Loucy (cell line): ENCODE results near the gene PRELID1.
"Not testable (repeated sequence)": the region's sequence is repeated elsewhere in the genome, so short reads cannot be mapped to it uniquely, and the experiment has no call there.

Experiments used
- H2AFZ ChIP-seq: fragments of 200-600 bp; sonication (generic); 2 replicates; pipeline ENCODE4 v1.6.0; 2016; ENCODE audit warnings: antibody characterized with exemption, mild to moderate bottlenecking, low read length, moderate library complexity
- H3F3A ChIP-seq: fragments of 200-600 bp; 2 replicates; pipeline ENCODE4 v1.6.0; 2016; ENCODE audit warnings: antibody characterized with exemption, low read depth, mild to moderate bottlenecking
- H3K27me3 ChIP-seq: fragments of 200-600 bp; sonication (generic); 2 replicates; pipeline ENCODE4 v1.6.1; 2014; ENCODE audit warnings: low read length, mild to moderate bottlenecking; ENCODE audit not compliant: insufficient read depth, poor library complexity, severe bottlenecking
- H3K36me3 ChIP-seq: fragments of 200-600 bp; sonication (generic); 2 replicates; pipeline ENCODE4 v1.6.1; 2016; ENCODE audit warnings: low read length; ENCODE audit not compliant: insufficient read depth
- H3K4me1 ChIP-seq: fragments of 200-600 bp; sonication (generic); 2 replicates; pipeline ENCODE4 v1.5.1; 2014; ENCODE audit warnings: low read length, mild to moderate bottlenecking; ENCODE audit not compliant: insufficient read depth, poor library complexity, severe bottlenecking
- H3K4me2 ChIP-seq: fragments of 200-600 bp; sonication (generic); 2 replicates; pipeline ENCODE4 v1.6.0; 2014; ENCODE audit warnings: antibody characterized with exemption, low read length, low read depth, mild to moderate bottlenecking; ENCODE audit not compliant: poor library complexity, severe bottlenecking
- H3K4me3 ChIP-seq: fragments of 200-600 bp; sonication (generic); 2 replicates; pipeline ENCODE4 v1.5.1; 2014; ENCODE audit warnings: low read length, mild to moderate bottlenecking, mixed read lengths; ENCODE audit not compliant: poor library complexity, severe bottlenecking
- H3K79me2 ChIP-seq: fragments of 200-600 bp; sonication (generic); 2 replicates; pipeline ENCODE4 v1.6.1; 2014; ENCODE audit warnings: low read length; ENCODE audit not compliant: insufficient read depth
- H3K9ac ChIP-seq: fragments of 200-600 bp; sonication (generic); 2 replicates; pipeline ENCODE4 v1.6.0; 2014; ENCODE audit warnings: mild to moderate bottlenecking, low read depth, low read length, moderate library complexity; ENCODE audit not compliant: poor library complexity, severe bottlenecking
- H3K9me2 ChIP-seq: fragments of 200-600 bp; sonication (generic); replicated peaks from 2 replicates; pipeline ENCODE4 v1.6.1; 2016; ENCODE audit warnings: low read depth, low read length, mixed read lengths
- H3K9me3 ChIP-seq: fragments of 200-600 bp; sonication (generic); 2 replicates; pipeline ENCODE4 v1.6.1; 2014; ENCODE audit warnings: mild to moderate bottlenecking, antibody characterized with exemption, low read length, low read depth; ENCODE audit not compliant: insufficient read depth
- H4K20me1 ChIP-seq: fragments of 200-600 bp; sonication (generic); 2 replicates; pipeline ENCODE4 v1.6.0; 2014; ENCODE audit warnings: antibody characterized with exemption, low read length, mild to moderate bottlenecking; ENCODE audit not compliant: insufficient read depth, poor library complexity, severe bottlenecking
- EZH2phosphoT487 ChIP-seq: fragments of 200-600 bp; IDR thresholded peaks from 2 replicates; pipeline ENCODE4 v1.6.1; 2018; ENCODE audit warnings: antibody characterized with exemption, mild to moderate bottlenecking, moderate library complexity, borderline replicate concordance
- TF ChIP-seq, protein P1 (sequence below): fragments of 200-600 bp; sonication (generic); conservative IDR thresholded peaks from 2 replicates; pipeline ENCODE4 v1.5.1; 2014; ENCODE audit warnings: mild to moderate bottlenecking, antibody characterized with exemption, low read length

PRELID1 gene, protein sequence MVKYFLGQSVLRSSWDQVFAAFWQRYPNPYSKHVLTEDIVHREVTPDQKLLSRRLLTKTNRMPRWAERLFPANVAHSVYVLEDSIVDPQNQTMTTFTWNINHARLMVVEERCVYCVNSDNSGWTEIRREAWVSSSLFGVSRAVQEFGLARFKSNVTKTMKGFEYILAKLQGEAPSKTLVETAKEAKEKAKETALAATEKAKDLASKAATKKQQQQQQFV

DNA sequence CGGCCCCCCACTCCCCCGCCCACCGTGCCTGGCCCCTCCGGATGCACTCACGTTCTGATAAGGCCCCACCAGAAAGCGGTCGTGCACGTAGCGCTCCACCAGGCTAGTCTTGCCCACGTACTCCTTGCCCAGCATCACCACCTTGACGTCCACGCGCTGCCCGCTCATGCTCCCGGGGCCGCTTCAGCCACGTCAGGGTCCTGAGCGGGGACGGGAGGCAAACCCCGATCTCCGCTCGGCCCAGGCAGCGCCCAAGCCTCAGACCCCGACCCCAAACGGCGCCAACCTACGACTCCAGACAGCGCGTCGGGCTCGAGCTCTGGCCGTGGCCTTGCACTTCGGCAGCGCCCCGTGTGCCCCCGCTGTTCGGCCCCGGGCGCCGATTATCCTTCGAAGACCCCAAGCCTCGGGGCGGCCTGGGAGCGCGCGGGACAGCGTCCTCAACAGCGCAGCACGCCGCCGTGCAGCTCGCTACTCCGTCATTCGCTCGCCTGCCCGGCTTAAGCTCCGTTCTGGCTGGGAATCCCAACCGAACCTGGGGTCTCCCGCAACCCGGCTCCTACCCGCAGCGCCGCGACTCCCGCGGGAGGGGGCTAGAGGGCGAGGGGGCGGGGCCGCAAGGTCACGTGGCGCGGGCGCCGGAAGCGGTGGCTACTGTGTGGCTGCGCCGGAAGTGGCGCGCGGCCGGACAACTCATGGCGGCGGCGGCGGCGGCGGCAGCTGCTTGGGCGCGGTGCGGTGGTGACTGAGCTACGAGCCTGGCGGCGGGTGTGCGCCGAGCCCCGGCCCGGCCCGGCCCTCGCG lies at the start of gene PRELID1, which contains the start of gene RAB24:
PRELID1 (plus strand) TSS at position 679 of the 804 bp plus-strand sequence. CDS start 187 bp downstream, outside the sequence.
RAB24 (minus strand) TSS at position 599 of the 804 bp plus-strand sequence; CDS start at position 168, 431 bp downstream.
- Histone ChIP-seq H3K4me3 (peak within 1 kb of the TSS; percentile 87), H3K36me3 (no peaks in the 10 kb centered on the region; the same call in 1 of the 2 replicates), H3K9me3 (no peaks in the 10 kb centered on the region), H3K9ac (peak within 1 kb of the TSS; percentile 89), H4K20me1 (peaks cover 6% of the 10 kb centered on the region), H3K9me2 (no peaks in the 10 kb centered on the region), H3F3A (no peaks in the 10 kb centered on the region), H3K27me3 (no peaks in the 10 kb centered on the region), H3K4me1 (peaks cover 23% of the 10 kb centered on the region), H3K79me2 (peaks cover 53% of the 10 kb centered on the region), H3K4me2 (peak within 1 kb of the TSS; percentile 81), H2AFZ (peak within 1 kb of the TSS; percentile 77)
- TF ChIP-seq, protein P1, sequence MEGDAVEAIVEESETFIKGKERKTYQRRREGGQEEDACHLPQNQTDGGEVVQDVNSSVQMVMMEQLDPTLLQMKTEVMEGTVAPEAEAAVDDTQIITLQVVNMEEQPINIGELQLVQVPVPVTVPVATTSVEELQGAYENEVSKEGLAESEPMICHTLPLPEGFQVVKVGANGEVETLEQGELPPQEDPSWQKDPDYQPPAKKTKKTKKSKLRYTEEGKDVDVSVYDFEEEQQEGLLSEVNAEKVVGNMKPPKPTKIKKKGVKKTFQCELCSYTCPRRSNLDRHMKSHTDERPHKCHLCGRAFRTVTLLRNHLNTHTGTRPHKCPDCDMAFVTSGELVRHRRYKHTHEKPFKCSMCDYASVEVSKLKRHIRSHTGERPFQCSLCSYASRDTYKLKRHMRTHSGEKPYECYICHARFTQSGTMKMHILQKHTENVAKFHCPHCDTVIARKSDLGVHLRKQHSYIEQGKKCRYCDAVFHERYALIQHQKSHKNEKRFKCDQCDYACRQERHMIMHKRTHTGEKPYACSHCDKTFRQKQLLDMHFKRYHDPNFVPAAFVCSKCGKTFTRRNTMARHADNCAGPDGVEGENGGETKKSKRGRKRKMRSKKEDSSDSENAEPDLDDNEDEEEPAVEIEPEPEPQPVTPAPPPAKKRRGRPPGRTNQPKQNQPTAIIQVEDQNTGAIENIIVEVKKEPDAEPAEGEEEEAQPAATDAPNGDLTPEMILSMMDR = no peak
- TF ChIP-seq EZH2phosphoT487 = no peak

DNA sequence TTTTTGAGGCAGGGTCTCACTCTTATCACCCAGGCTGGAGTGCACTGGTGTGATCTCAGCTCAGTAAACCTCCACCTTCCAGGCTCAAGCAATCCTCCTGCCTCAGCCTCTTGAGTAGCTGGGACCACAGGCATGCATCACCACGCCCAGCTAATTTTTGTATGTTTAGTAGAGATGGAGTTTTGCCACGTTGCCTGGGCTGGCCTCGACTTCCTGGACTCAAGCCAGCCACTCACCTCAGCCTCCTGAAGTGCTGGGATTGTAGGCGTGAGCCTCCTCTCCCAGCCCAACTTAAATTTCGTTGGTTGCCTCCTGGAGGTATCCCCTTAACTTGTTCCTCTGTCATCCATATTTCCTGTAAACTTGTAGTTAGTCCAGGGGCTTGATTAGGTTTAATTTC lies 47.3 kb upstream of the PRELID1 start:
- no peaks in the 10 kb centered on the region for H3K4me1 ChIP-seq
- no peaks in the 10 kb centered on the region for H4K20me1 ChIP-seq
- no peaks in the 10 kb centered on the region for H3K79me2 ChIP-seq
- no peaks in the 10 kb centered on the region for H3K9me3 ChIP-seq
- H2AFZ ChIP-seq = no peak overlapping the region
- H3K4me3 ChIP-seq = no peak overlapping the region
- H3K4me2 ChIP-seq = no peak overlapping the region
- no peaks in the 10 kb centered on the region for H3K9me2 ChIP-seq
- H3K27me3 ChIP-seq = no peaks in the 10 kb centered on the region
- peaks cover 33% of the 10 kb centered on the region; the same call in 1 of the 2 replicates for H3K36me3 ChIP-seq
- no peaks in the 10 kb centered on the region for H3F3A ChIP-seq
- no peak overlapping the region for H3K9ac ChIP-seq
- no peak for TF ChIP-seq EZH2phosphoT487
- TF ChIP-seq, protein P1 = no peak

DNA sequence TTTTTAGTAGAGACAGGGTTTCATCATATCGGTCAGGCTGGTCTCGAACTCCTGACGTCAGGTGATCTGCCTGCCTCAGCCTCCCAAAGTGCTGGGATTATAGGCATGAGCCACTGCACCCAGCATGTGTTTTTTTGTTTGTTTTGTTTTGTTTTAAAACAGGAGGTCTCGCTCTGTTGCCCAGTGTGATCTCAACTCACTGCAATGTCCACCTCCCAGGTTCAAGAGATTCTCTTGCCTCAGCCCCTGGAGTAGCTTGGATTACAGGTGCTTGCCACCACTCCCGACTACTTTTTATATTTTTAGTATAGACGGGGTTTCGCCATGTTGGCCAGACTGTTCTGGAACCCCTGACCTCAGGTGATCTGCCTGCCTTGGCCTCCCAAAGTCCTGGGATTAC lies 44.9 kb upstream of the PRELID1 start:
- not testable (repeated sequence) for H3K27me3 ChIP-seq

More for the DNA sequence above, 44.9 kb upstream of the PRELID1 start:
- not testable (repeated sequence) for H3K9ac ChIP-seq, H3K4me2 ChIP-seq, H3K9me3 ChIP-seq, H3F3A ChIP-seq, H3K9me2 ChIP-seq, H3K79me2 ChIP-seq, H3K4me3 ChIP-seq, H2AFZ ChIP-seq, H3K4me1 ChIP-seq, H4K20me1 ChIP-seq
- H3K36me3 ChIP-seq = peaks cover 28% of the 10 kb centered on the region; the same call in 1 of the 2 replicates
